Right atrium auricular region (tissue), 2 donors: ENCODE data around the gene UBE2L3. TPM values are rescaled to one million over a fixed set of nuclear protein-coding genes. Genes with fewer than 3 reads are reported as not detected.

ENCODE experiments used
- DNase-seq: peaks from one replicate; pipeline ENCODE4 v3.0.0-alpha.2; 2019; ENCODE audit warnings: low spot score
- H3K27ac ChIP-seq, 2 donors: fragments of 200-600 bp; sonication (generic); 1 replicate in 1 of 2; 2 replicates in 1 of 2; pipeline ENCODE4 v1.5.1; 2016 to 2019
- H3K27me3 ChIP-seq, 2 donors: fragments of 200-600 bp; sonication (generic); one replicate each; pipeline versions ENCODE4 v1.5.1 to v1.6.0; 2017 to 2019
- H3K36me3 ChIP-seq: fragments of 200-600 bp; sonication (generic); one replicate; pipeline ENCODE4 v1.5.1; 2016
- H3K4me1 ChIP-seq, 2 donors: fragments of 200-600 bp; sonication (generic); one replicate each; pipeline versions ENCODE4 v1.5.1 to v1.6.0; 2017 to 2019
- H3K4me3 ChIP-seq, 2 donors: fragments of 200-600 bp; sonication (generic); 1 replicate in 1 of 2; 2 replicates in 1 of 2; pipeline ENCODE4 v1.5.1; 2017 to 2019; ENCODE audit warnings: mild to moderate bottlenecking in 1 of 2, moderate library complexity in 1 of 2
- H3K9me3 ChIP-seq, 2 donors: fragments of 200-600 bp; sonication (generic); one replicate each; pipeline ENCODE4 v1.5.1; 2019
- total RNA-seq, 2 donors: library from RNA; depleted of rRNA; stranded (reverse); fragments of >200 nt; gene quantifications; one replicate each; pipeline ENCODE4 v1.1.0, GENCODE V29; 2016
- TF ChIP-seq, protein P1 (sequence below), 2 donors: fragments of 200-600 bp; sonication (generic); IDR thresholded peaks; one replicate each; pipeline ENCODE4 v1.5.1; 2019; ENCODE audit warnings: antibody characterized with exemption in 2 of 2

The UBE2L3 gene
- total RNA-seq, 2 donors from 2014 or later, result 46.9 to 62.2 TPM

GRCh38 chr22:21632237-21632895 is 64.9 kb downstream of the UBE2L3 start, which contains the start of gene CCDC116:
CCDC116 (plus strand) TSS chr22:21632760; CDS start chr22:21633182, 422 bp downstream.
- Histone ChIP-seq H3K27me3 (no peaks in the 10 kb centered on the region), H3K36me3 (no peaks in the 10 kb centered on the region), H3K27ac (no peak within 1 kb of the TSS), H3K4me1 (peaks cover 0 to 11% of the 10 kb centered on the region in 2 donors), H3K9me3 (no peaks in the 10 kb centered on the region), H3K4me3 (no peak within 1 kb of the TSS)
- TF ChIP-seq, protein P1, sequence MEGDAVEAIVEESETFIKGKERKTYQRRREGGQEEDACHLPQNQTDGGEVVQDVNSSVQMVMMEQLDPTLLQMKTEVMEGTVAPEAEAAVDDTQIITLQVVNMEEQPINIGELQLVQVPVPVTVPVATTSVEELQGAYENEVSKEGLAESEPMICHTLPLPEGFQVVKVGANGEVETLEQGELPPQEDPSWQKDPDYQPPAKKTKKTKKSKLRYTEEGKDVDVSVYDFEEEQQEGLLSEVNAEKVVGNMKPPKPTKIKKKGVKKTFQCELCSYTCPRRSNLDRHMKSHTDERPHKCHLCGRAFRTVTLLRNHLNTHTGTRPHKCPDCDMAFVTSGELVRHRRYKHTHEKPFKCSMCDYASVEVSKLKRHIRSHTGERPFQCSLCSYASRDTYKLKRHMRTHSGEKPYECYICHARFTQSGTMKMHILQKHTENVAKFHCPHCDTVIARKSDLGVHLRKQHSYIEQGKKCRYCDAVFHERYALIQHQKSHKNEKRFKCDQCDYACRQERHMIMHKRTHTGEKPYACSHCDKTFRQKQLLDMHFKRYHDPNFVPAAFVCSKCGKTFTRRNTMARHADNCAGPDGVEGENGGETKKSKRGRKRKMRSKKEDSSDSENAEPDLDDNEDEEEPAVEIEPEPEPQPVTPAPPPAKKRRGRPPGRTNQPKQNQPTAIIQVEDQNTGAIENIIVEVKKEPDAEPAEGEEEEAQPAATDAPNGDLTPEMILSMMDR (IDR thresholded peaks at IDR 0.05), result no peak
- DNase-seq, result no peak

DNA sequence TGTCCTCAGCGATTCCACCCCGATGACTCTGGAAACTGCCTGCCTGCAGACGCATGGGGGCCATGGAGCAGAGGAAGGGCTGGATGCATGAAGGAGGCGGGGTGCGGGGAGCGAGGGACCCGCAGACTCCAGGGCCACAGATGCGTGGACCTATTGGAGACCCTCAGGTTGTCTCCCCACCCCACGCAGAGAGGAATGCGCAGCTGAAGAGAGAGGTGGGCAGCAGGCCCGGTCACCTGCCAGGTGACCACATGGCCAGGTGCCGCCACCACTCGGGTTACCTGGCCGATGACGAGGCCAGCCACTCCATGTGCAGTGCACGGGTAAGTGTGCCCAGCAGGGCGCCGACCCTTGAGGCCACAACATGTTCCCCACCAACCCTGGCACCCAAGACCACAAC is 65.4 kb downstream of the UBE2L3 start:
- no peak overlapping the region for H3K27ac ChIP-seq
- no peak overlapping the region for H3K4me3 ChIP-seq
- peaks cover 0 to 11% of the 10 kb centered on the region in 2 donors for H3K4me1 ChIP-seq
- no peaks in the 10 kb centered on the region for H3K27me3 ChIP-seq
- DNase-seq, result no peak
- H3K9me3 ChIP-seq, result no peaks in the 10 kb centered on the region
- no peaks in the 10 kb centered on the region for H3K36me3 ChIP-seq
- TF ChIP-seq, protein P1 (IDR thresholded peaks at IDR 0.05), result no peak

DNA sequence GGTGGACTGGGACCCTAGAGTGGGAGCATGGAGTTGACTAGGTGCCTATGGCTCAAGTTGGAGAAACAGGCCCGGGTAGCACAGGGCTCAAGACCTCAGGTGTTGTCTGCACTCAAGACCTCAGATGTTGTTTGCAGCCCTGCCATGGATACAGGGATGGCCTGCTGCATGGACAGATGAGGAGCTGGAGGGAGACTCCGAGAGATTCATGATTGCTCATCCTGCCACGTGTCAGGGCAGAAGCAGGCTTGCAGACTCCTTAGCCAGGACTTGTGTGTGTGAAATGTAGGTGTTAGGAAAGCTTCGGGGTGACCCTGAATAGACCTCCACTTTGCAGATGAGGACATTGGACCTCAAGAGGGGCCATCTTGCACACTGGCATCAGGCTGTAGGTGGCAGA is 66.0 kb downstream of the UBE2L3 start:
- Histone ChIP-seq H3K4me3 (no peak overlapping the region), H3K36me3 (no peaks in the 10 kb centered on the region), H3K27ac (no peak overlapping the region), H3K4me1 (peaks cover 0 to 9% of the 10 kb centered on the region in 2 donors), H3K27me3 (no peaks in the 10 kb centered on the region), H3K9me3 (no peaks in the 10 kb centered on the region)
- TF ChIP-seq, protein P1 (IDR thresholded peaks at IDR 0.05), result no peak
- DNase-seq, result no peak

DNA sequence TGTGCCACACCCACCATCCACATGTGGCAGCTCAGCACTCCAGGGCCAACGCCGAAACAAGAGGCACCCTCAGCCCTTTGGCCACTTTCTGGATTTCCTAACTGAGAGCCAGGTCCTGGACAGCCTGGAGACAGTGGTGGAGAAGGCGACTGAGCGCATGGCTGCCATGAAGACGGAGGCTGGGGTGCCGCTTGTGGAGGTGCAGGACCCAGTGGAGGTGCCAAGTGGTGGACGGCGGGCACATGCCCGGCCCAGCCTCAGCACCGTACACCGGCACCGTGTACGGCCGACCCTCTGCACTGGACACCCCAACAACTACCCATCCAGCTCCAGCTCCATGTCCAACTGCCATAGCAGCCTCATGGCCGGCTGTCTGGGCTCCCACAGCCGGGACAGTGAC is 66.6 kb downstream of the UBE2L3 start:
- TF ChIP-seq, protein P1 (IDR thresholded peaks at IDR 0.05), result no peak
- H3K4me3 ChIP-seq, result no peak overlapping the region
- H3K27me3 ChIP-seq, result no peaks in the 10 kb centered on the region
- H3K4me1 ChIP-seq, result peaks cover 0 to 3% of the 10 kb centered on the region in 2 donors
- H3K9me3 ChIP-seq, result no peaks in the 10 kb centered on the region
- no peak overlapping the region for H3K27ac ChIP-seq
- DNase-seq, result no peak
- H3K36me3 ChIP-seq, result no peaks in the 10 kb centered on the region

GRCh38 chr22:21634844-21635243 is 67.3 kb downstream of the UBE2L3 start:
- TF ChIP-seq, protein P1 (IDR thresholded peaks at IDR 0.05), result no peak
- no peak for DNase-seq
- no peaks in the 10 kb centered on the region for H3K4me1 ChIP-seq

More at GRCh38 chr22:21634844-21635243, 67.3 kb downstream of the UBE2L3 start:
- no peaks in the 10 kb centered on the region for H3K36me3 ChIP-seq
- no peaks in the 10 kb centered on the region for H3K9me3 ChIP-seq
- H3K27me3 ChIP-seq, result no peaks in the 10 kb centered on the region
- H3K4me3 ChIP-seq, result no peak overlapping the region
- H3K27ac ChIP-seq, result no peak overlapping the region
